Mesenchymal stem cell (in vitro differentiated cells and primary cell): ENCODE measurements around the gene HOXB1.
A peak's percentile ranks its signal among the peaks of the same experiment; 100 is the strongest.

Experiments
- DNase-seq: peaks from one replicate; pipeline ENCODE4 v3.0.0-alpha.2; 2013
- H2AFZ ChIP-seq: one replicate; pipeline ENCODE4 v1.6.1; 2013; ENCODE audit warnings: low read depth, mild to moderate bottlenecking, control low read depth, inconsistent platforms, low read length, moderate library complexity
- H2AK5ac ChIP-seq: 2 replicates; pipeline ENCODE4 v1.6.1; 2013; ENCODE audit warnings: low read length, moderate library complexity, mild to moderate bottlenecking, inconsistent platforms; ENCODE audit not compliant: severe bottlenecking
- H2BK120ac ChIP-seq: one replicate; pipeline ENCODE4 v1.6.1; 2013; ENCODE audit warnings: low read depth, mild to moderate bottlenecking, inconsistent platforms, low read length, moderate library complexity
- H2BK12ac ChIP-seq, 2 experiments: one replicate each; pipeline ENCODE4 v1.6.1; 2013; ENCODE audit warnings: inconsistent platforms in 2 of 2, low read length in 2 of 2, mild to moderate bottlenecking in 2 of 2, moderate library complexity in 2 of 2, control low read depth in 1 of 2
- H2BK15ac ChIP-seq: one replicate; pipeline ENCODE4 v1.6.1; 2013; ENCODE audit warnings: mild to moderate bottlenecking, low read depth, inconsistent platforms; ENCODE audit not compliant: poor library complexity, severe bottlenecking
- H2BK5ac ChIP-seq: 2 replicates; pipeline ENCODE4 v1.6.1; 2013; ENCODE audit warnings: low read depth, mild to moderate bottlenecking, low read length, control low read depth, inconsistent platforms; ENCODE audit not compliant: poor library complexity, severe bottlenecking
- H3K14ac ChIP-seq, 2 experiments: one replicate each; pipeline ENCODE4 v1.6.1; 2013; ENCODE audit warnings: inconsistent platforms in 2 of 2, low read length in 2 of 2, control low read depth in 1 of 2, mild to moderate bottlenecking in 1 of 2, moderate library complexity in 1 of 2
- H3K18ac ChIP-seq, 2 experiments: one replicate each; pipeline ENCODE4 v1.6.1; 2013; ENCODE audit warnings: inconsistent platforms in 2 of 2, low read length in 2 of 2, control low read depth in 1 of 2, low read depth in 1 of 2, mild to moderate bottlenecking in 1 of 2
- H3K23ac ChIP-seq, 2 experiments: one replicate each; pipeline ENCODE4 v1.6.1; 2013; ENCODE audit warnings: inconsistent platforms in 2 of 2, low read length in 2 of 2, mild to moderate bottlenecking in 2 of 2, moderate library complexity in 2 of 2, control low read depth in 1 of 2
- H3K27ac ChIP-seq: 2 replicates; pipeline ENCODE4 v1.5.1; 2013; ENCODE audit warnings: mild to moderate bottlenecking, moderate library complexity, low read length, control low read depth, inconsistent platforms; ENCODE audit not compliant: poor library complexity, severe bottlenecking
- H3K27me3 ChIP-seq, 2 experiments: 2 replicates each; pipeline versions ENCODE4 v1.6.1 to v1.7.0; 2013; ENCODE audit warnings: low read length in 2 of 2, mild to moderate bottlenecking in 2 of 2, moderate library complexity in 2 of 2, control low read depth in 1 of 2, inconsistent platforms in 1 of 2; ENCODE audit not compliant: control insufficient read depth in 1 of 2, insufficient read depth in 1 of 2
- H3K36me3 ChIP-seq, 2 experiments: 2 replicates each; pipeline versions ENCODE4 v1.6.1 to v1.7.0; 2013; ENCODE audit warnings: low read length in 2 of 2, control low read depth in 1 of 2, inconsistent platforms in 1 of 2, low read depth in 1 of 2, mild to moderate bottlenecking in 1 of 2; ENCODE audit not compliant: insufficient read depth in 2 of 2, control insufficient read depth in 1 of 2
- H3K4ac ChIP-seq, 2 experiments: one replicate each; pipeline ENCODE4 v1.6.1; 2013; ENCODE audit warnings: inconsistent platforms in 2 of 2, low read length in 2 of 2, mild to moderate bottlenecking in 2 of 2, moderate library complexity in 2 of 2, control low read depth in 1 of 2, low read depth in 1 of 2
- H3K4me1 ChIP-seq: 2 replicates; pipeline ENCODE4 v1.6.1; 2013; ENCODE audit warnings: low read depth, low read length, control low read depth; ENCODE audit not compliant: control insufficient read depth, insufficient read depth
- H3K4me2 ChIP-seq: 2 replicates; pipeline ENCODE4 v1.6.1; 2013; ENCODE audit warnings: low read length, mild to moderate bottlenecking, inconsistent platforms; ENCODE audit not compliant: poor library complexity, severe bottlenecking
- H3K4me3 ChIP-seq, 2 experiments: 2 replicates each; pipeline versions ENCODE4 v1.5.1 to v1.7.0; 2013; ENCODE audit warnings: low read length in 2 of 2, mild to moderate bottlenecking in 2 of 2, control low read depth in 1 of 2, low read depth in 1 of 2; ENCODE audit not compliant: insufficient read depth in 1 of 2
- H3K79me1 ChIP-seq: replicated peaks from 2 replicates; pipeline ENCODE4 v1.6.1; 2013; ENCODE audit warnings: mild to moderate bottlenecking, control low read depth, low read length, inconsistent platforms; ENCODE audit not compliant: poor library complexity, severe bottlenecking
- H3K9ac ChIP-seq: 2 replicates; pipeline ENCODE4 v1.7.0; 2013; ENCODE audit warnings: mild to moderate bottlenecking, low read length, moderate library complexity
- H3K9me3 ChIP-seq: 2 replicates; pipeline ENCODE4 v1.7.0; 2013; ENCODE audit warnings: mild to moderate bottlenecking, low read length; ENCODE audit not compliant: control insufficient read depth
- H4K8ac ChIP-seq: one replicate; pipeline ENCODE4 v1.6.1; 2013; ENCODE audit warnings: inconsistent platforms, mild to moderate bottlenecking, low read length, moderate library complexity
- H4K91ac ChIP-seq: one replicate; pipeline ENCODE4 v1.6.1; 2013; ENCODE audit warnings: mild to moderate bottlenecking, low read length, inconsistent platforms
- WGBS: methylation state at CpG from one replicate; pipeline ENCODE4 v1.1.7; 2013; ENCODE audit warnings: mixed read lengths; 5-methylcytosine and 5-hydroxymethylcytosine counted together

HOXB1 gene

DNA sequence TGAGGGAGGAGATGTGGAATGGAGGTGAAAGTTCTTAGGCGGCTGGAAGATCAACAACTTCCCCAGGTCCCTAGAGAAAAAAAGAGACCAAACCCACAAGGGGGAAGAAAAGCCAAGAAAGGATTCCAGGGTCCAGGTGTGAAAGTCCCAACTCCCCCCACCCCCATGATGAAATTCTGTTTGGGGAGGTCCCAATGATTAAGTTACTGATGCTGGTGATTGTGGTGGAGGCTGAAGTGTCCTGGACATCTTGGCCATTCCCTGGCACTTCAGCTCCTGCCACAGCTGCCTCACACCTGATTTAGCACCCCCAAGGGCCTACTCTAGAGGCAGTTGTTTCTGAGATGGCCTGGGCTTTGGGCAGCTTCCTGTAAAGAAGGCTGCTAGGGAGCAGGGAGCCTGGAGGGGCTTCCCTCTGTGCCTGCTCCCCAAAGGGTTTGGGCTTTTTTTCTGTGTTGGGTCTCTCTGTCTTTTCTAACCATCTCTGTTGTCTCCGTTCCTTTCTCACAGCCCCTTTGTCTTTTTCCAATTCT lies 34.3 kb upstream of the HOXB1 start:
- H3K9me3 ChIP-seq, result no peaks in the 10 kb centered on the region
- 33% methylated on average over 1 of the region's 2 CpGs for WGBS
- H2BK120ac ChIP-seq, result peak overlapping the region; percentile 27

DNA sequence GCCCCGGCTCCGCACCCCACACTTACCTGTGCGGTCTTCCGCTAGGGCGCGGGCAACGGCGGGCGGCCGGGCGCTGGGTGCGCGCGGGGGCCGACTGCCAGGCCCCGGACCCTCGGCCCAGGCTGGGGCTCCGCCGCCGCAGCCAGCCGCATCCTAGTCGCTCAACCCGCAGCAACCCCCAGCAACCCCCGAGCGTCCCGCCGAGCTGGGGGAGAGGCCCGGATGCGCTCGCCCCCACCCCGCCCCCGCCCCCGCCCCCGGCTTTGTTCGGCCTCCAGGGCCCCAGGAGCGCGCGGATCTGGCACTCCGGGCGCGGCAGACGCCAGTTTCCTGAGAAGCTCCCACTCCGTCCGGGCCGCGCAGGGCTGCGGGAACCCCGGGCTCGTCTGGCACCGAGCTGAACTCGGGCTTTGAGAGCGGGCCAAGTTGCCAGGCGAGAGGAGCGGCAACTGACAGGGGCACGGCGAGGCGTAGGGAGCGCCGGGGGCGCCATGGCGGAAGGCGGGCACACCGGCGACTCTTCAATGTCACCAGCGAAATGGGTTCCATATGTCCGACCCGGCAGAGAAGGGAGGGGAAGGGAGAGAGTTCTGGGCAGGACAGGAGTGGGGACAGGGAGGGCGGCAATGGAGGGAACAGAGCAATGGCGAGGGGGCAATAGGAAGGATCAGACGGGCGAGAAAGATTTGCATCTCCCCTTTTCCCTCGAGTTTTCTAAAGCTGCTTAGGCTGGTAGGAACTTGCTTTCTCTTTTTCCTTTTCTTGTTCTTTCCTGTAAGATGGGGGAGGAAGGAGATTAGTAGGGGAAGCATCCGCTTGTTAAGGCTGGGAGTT lies 33.6 kb upstream of the HOXB1 start:
- peaks cover 43% of the 10 kb centered on the region for H3K4me1 ChIP-seq
- H3K23ac ChIP-seq, result peak overlapping the region; percentile 86 to 91
- H3K9ac ChIP-seq, result peak overlapping the region; percentile 86
- peak overlapping the region; percentile 93 for H4K91ac ChIP-seq
- H3K9me3 ChIP-seq, result no peaks in the 10 kb centered on the region
- peak overlapping the region; percentile 44 to 88 for H2BK12ac ChIP-seq
- peak overlapping the region; percentile 94 for H4K8ac ChIP-seq
- DNase-seq, result peak; percentile 56
- H2BK5ac ChIP-seq, result no peak overlapping the region
- peak overlapping the region; percentile 87 for H2BK120ac ChIP-seq
- H3K27me3 ChIP-seq, result no peaks in the 10 kb centered on the region
- H3K4me2 ChIP-seq, result peak overlapping the region; percentile 89
- H3K4ac ChIP-seq, result peak overlapping the region; percentile 92 to 95
- peak overlapping the region; percentile 20 for H3K27ac ChIP-seq
- H2AK5ac ChIP-seq, result peak overlapping the region; percentile 61
- no peaks in the 10 kb centered on the region for H3K79me1 ChIP-seq
- H3K18ac ChIP-seq, result peak overlapping the region; percentile 90 to 96
- peaks cover 20 to 26% of the 10 kb centered on the region in 2 experiments for H3K36me3 ChIP-seq
- H2BK15ac ChIP-seq, result peak overlapping the region; percentile 96
- peak overlapping the region; percentile 36 to 90 for H3K14ac ChIP-seq
- WGBS, result 6% methylated on average over 52 of the region's 73 CpGs
- H2AFZ ChIP-seq, result no peak overlapping the region
- peak overlapping the region; percentile 61 to 77 for H3K4me3 ChIP-seq

More for the DNA sequence above, 34.3 kb upstream of the HOXB1 start:
- peak overlapping the region; percentile 86 for H2AK5ac ChIP-seq
- H3K4me2 ChIP-seq, result peak overlapping the region; percentile 89
- no peak overlapping the region for H3K27ac ChIP-seq
- no peaks in the 10 kb centered on the region for H3K27me3 ChIP-seq
- peaks cover 15 to 26% of the 10 kb centered on the region in 2 experiments for H3K36me3 ChIP-seq
- H3K14ac ChIP-seq, result no peak overlapping the region
- H4K8ac ChIP-seq, result no peak overlapping the region
- peak; percentile 53 for DNase-seq
- H2BK12ac ChIP-seq, result peak overlapping the region in 1 of 2 experiments; percentile 38
- H2BK15ac ChIP-seq, result peak overlapping the region; percentile 65
- no peaks in the 10 kb centered on the region for H3K79me1 ChIP-seq
- peak overlapping the region; percentile 34 to 36 for H3K4ac ChIP-seq
- no peak overlapping the region for H2BK5ac ChIP-seq
- H3K4me3 ChIP-seq, result peak overlapping the region in 1 of 2 experiments; percentile 77
- peaks cover 39% of the 10 kb centered on the region for H3K4me1 ChIP-seq
- H2AFZ ChIP-seq, result no peak overlapping the region
- H3K23ac ChIP-seq, result no peak overlapping the region
- H3K18ac ChIP-seq, result peak overlapping the region; percentile 58 to 61
- peak overlapping the region; percentile 86 for H3K9ac ChIP-seq
- H4K91ac ChIP-seq, result peak overlapping the region; percentile 62

DNA sequence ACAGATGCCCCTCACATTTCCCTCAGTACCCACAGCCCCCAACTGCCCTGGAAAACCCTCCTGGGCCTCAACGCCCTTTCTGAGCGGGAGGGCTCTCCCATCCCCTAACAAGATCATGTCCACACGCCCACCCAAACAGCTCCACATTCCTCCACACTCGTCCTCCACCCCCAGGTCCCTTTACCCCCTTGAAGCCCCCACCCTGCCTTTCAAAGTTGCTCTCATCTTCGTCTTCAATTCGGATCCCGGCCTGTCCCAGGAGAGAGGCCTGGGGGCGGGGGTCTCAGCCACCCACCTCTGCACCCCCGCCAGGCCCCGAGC lies 33.0 kb upstream of the HOXB1 start:
- H2BK5ac ChIP-seq, result no peak overlapping the region
- H3K4ac ChIP-seq, result peak overlapping the region in 1 of 2 experiments; percentile 44
- no peak for DNase-seq
- H4K91ac ChIP-seq, result peak overlapping the region; percentile 44
- H3K9me3 ChIP-seq, result no peaks in the 10 kb centered on the region
- no peak overlapping the region for H3K27ac ChIP-seq
- no peak overlapping the region for H2AFZ ChIP-seq
- peak overlapping the region; percentile 87 for H2BK120ac ChIP-seq
- peak overlapping the region; percentile 85 for H4K8ac ChIP-seq
- H3K23ac ChIP-seq, result no peak overlapping the region
- H3K14ac ChIP-seq, result peak overlapping the region; percentile 36 to 49
- peak overlapping the region; percentile 61 to 65 for H3K4me3 ChIP-seq
- WGBS, result 32% methylated on average over 10 of the region's 10 CpGs
- peaks cover 1% of the 10 kb centered on the region for H3K79me1 ChIP-seq
- no peaks in the 10 kb centered on the region for H3K27me3 ChIP-seq
- peak overlapping the region; percentile 56 for H2AK5ac ChIP-seq
- peak overlapping the region; percentile 7 to 42 for H2BK12ac ChIP-seq
- H2BK15ac ChIP-seq, result peak overlapping the region; percentile 70
- H3K36me3 ChIP-seq, result peaks cover 20 to 26% of the 10 kb centered on the region in 2 experiments
- peak overlapping the region; percentile 37 for H3K4me2 ChIP-seq
- H3K9ac ChIP-seq, result peak overlapping the region; percentile 67
- H3K4me1 ChIP-seq, result peaks cover 43% of the 10 kb centered on the region
- peak overlapping the region; percentile 68 to 83 for H3K18ac ChIP-seq

DNA sequence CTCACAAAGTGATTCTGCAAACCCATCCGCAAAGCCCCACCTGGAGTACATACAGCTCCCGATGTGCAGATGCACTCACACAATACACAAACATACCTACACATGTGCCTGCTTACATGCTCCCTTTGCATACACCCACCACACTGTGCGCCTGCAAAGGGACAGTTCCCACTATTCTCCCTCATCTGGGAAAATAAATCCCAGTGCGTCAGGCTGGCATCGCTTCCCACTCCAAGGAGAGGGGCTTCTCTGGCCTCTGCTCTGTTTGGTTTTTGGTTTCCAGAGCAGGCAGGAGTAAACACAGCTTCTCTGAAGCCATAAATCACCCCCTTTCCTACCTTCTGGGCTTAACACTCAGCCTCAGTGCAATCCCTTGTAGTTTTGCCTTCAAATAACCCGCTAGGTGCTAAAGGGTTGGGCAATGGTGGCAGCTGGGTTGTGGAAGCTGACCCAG lies 32.6 kb upstream of the HOXB1 start:
- peak overlapping the region; percentile 44 to 68 for H3K4ac ChIP-seq
- peaks cover 42% of the 10 kb centered on the region for H3K4me1 ChIP-seq
- H3K4me2 ChIP-seq, result peak overlapping the region; percentile 37
- H2BK12ac ChIP-seq, result peak overlapping the region in 1 of 2 experiments; percentile 42
- 41% methylated on average over 6 of the region's 6 CpGs for WGBS
- peak overlapping the region; percentile 87 for H2BK120ac ChIP-seq
- H2AFZ ChIP-seq, result no peak overlapping the region
- H2AK5ac ChIP-seq, result peak overlapping the region; percentile 56
- peak overlapping the region; percentile 85 for H4K8ac ChIP-seq
- H4K91ac ChIP-seq, result peak overlapping the region; percentile 44
- H3K36me3 ChIP-seq, result peaks cover 20 to 26% of the 10 kb centered on the region in 2 experiments
- H3K23ac ChIP-seq, result peak overlapping the region in 1 of 2 experiments; percentile 20
- peaks cover 1% of the 10 kb centered on the region for H3K79me1 ChIP-seq
- peak overlapping the region; percentile 67 for H3K9ac ChIP-seq
- peak; percentile 81 for DNase-seq
- peak overlapping the region in 1 of 2 experiments; percentile 49 for H3K14ac ChIP-seq
- H3K27ac ChIP-seq, result no peak overlapping the region
- H3K9me3 ChIP-seq, result no peaks in the 10 kb centered on the region
- H3K27me3 ChIP-seq, result no peaks in the 10 kb centered on the region
- peak overlapping the region; percentile 68 to 83 for H3K18ac ChIP-seq
- peak overlapping the region; percentile 61 to 65 for H3K4me3 ChIP-seq
- no peak overlapping the region for H2BK5ac ChIP-seq
- H2BK15ac ChIP-seq, result peak overlapping the region; percentile 32
